Measurements from ENCODE around the gene ATP13A2.

The ATP13A2 gene

GRCh38 chr1:17002524-17002902 is 9.2 kb downstream of the ATP13A2 start:
- no peak for DNase-seq

- DNase-seq, result no peak
Measured at GRCh38 chr1:17001760-17002523, 9.8 kb downstream of the ATP13A2 start.

GRCh38 chr1:16999863-17000262 is 11.9 kb downstream of the ATP13A2 start:
- no peak for DNase-seq

GRCh38 chr1:16998589-16998988 is 13.1 kb downstream of the ATP13A2 start:
- no peak for DNase-seq

GRCh38 chr1:16996845-16997244 is 14.9 kb downstream of the ATP13A2 start:
- no peak for DNase-seq

GRCh38 chr1:16993521-16994038 is 18.1 kb downstream of the ATP13A2 start:
- no peak for DNase-seq

- no peak for DNase-seq
Measured at GRCh38 chr1:16992675-16993074, 19.1 kb downstream of the ATP13A2 start.

GRCh38 chr1:16992102-16992501 is 19.6 kb downstream of the ATP13A2 start:
- DNase-seq, result no peak

- no peak for DNase-seq
Measured at GRCh38 chr1:16991571-16991970, 20.2 kb downstream of the ATP13A2 start.

GRCh38 chr1:16989676-16990391 is 21.9 kb downstream of the ATP13A2 start:
- DNase-seq, result no peak

- DNase-seq, result no peak
Measured at GRCh38 chr1:16988210-16988609, 23.5 kb downstream of the ATP13A2 start.

- DNase-seq, result no peak
Measured at GRCh38 chr1:16986962-16987361, 24.8 kb downstream of the ATP13A2 start.

- no peak for DNase-seq
Measured at GRCh38 chr1:16986560-16986959, 25.2 kb downstream of the ATP13A2 start.

GRCh38 chr1:16986113-16986512 is 25.6 kb downstream of the ATP13A2 start:
- no peak for DNase-seq

- no peak for DNase-seq
Measured at GRCh38 chr1:16984717-16985116, 27.0 kb downstream of the ATP13A2 start.

GRCh38 chr1:16983649-16984048 is 28.1 kb downstream of the ATP13A2 start:
- DNase-seq, result no peak

GRCh38 chr1:16982902-16983301 is 28.8 kb downstream of the ATP13A2 start:
- no peak for DNase-seq

- DNase-seq, result no peak
Measured at GRCh38 chr1:16981269-16981849, 30.4 kb downstream of the ATP13A2 start.

GRCh38 chr1:16980473-16981268 is 31.1 kb downstream of the ATP13A2 start, which contains the start of gene MFAP2:
MFAP2 (minus strand) TSS chr1:16980620; CDS start chr1:16978273, 2,347 bp downstream.
- DNase-seq, result no peak

GRCh38 chr1:16979475-16980327 is 32.0 kb downstream of the ATP13A2 start:
- no peak for DNase-seq

- DNase-seq, result no peak
Measured at GRCh38 chr1:16978567-16979474, 32.9 kb downstream of the ATP13A2 start.
